Spleen (tissue), 7 donors: ENCODE results near the gene THOC6.

Experiments used
- POLR2A ChIP-seq, 3 donors: fragments of 450-650 bp; IDR thresholded peaks; one replicate each; pipeline ENCODE4 v1.5.1; 2017; ENCODE audit warnings: antibody characterized with exemption in 3 of 3, mild to moderate bottlenecking in 1 of 3
- POLR2AphosphoS5 ChIP-seq, 3 donors: sonication (generic); formaldehyde crosslinking; IDR thresholded peaks; one replicate each; pipeline ENCODE4 v1.5.1; 2017; ENCODE audit warnings: antibody characterized with exemption in 3 of 3
- TF ChIP-seq, protein P1 (sequence below), 11 experiments: fragments of 200-600 bp in 7 of 11; fragments of 450-650 bp in 4 of 11; sonication (generic) in 4 of 11; IDR thresholded peaks in 8 of 11; conservative IDR thresholded peaks in 3 of 11; 1 replicate in 7 of 11; 2 replicates in 4 of 11; pipeline versions ENCODE4 v1.4.0 to v1.8.0; 2016 to 2021; ENCODE audit warnings: antibody characterized with exemption in 11 of 11, inconsistent platforms in 4 of 11, mild to moderate bottlenecking in 1 of 11
- donor health status: DM: no; HTN: no; CAD: no; lungs with moderate emphysema.
- donor health status: DM: no; HTN: no; CAD: no.
- donor health status: DM: no; HTN: no; CAD: no.

- TF ChIP-seq, protein P1, sequence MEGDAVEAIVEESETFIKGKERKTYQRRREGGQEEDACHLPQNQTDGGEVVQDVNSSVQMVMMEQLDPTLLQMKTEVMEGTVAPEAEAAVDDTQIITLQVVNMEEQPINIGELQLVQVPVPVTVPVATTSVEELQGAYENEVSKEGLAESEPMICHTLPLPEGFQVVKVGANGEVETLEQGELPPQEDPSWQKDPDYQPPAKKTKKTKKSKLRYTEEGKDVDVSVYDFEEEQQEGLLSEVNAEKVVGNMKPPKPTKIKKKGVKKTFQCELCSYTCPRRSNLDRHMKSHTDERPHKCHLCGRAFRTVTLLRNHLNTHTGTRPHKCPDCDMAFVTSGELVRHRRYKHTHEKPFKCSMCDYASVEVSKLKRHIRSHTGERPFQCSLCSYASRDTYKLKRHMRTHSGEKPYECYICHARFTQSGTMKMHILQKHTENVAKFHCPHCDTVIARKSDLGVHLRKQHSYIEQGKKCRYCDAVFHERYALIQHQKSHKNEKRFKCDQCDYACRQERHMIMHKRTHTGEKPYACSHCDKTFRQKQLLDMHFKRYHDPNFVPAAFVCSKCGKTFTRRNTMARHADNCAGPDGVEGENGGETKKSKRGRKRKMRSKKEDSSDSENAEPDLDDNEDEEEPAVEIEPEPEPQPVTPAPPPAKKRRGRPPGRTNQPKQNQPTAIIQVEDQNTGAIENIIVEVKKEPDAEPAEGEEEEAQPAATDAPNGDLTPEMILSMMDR (IDR thresholded peaks at IDR 0.05 in 8 of 11, conservative IDR thresholded peaks at IDR 0.05 in 3 of 11), result no peak
- TF ChIP-seq POLR2A (IDR thresholded peaks at IDR 0.05) (no peak), POLR2AphosphoS5 (IDR thresholded peaks at IDR 0.05) (no peak)
Measured at GRCh38 chr16:2990891-2991290, 32.9 kb upstream of the THOC6 start.
